A549 (cell line): Measurements from ENCODE around the gene BANF2.
A peak's percentile ranks its signal among the peaks of the same experiment; 100 is the strongest.

Source experiments
- MAFK ChIP-seq: fragments of 450-650 bp; IDR thresholded peaks from 2 replicates; pipeline ENCODE4 v1.6.1; 2014; ENCODE audit not compliant: partially characterized antibody
- POLR2A ChIP-seq: IDR thresholded peaks from 2 replicates; pipeline ENCODE4 v1.6.1; 2012; ENCODE audit warnings: mild to moderate bottlenecking, low read length
- TF ChIP-seq, protein P1 (sequence below): fragments of >200 bp; sonication (Bioruptor Twin); formaldehyde crosslinking; IDR thresholded peaks from 3 replicates; pipeline ENCODE4 v1.5.1; 2016
- TF ChIP-seq, protein P2 (sequence below): fragments of 200-600 bp; sonication (generic); IDR thresholded peaks from 2 replicates; pipeline ENCODE4 v1.6.1; 2016; ENCODE audit warnings: antibody characterized with exemption, mild to moderate bottlenecking, moderate library complexity

DNA sequence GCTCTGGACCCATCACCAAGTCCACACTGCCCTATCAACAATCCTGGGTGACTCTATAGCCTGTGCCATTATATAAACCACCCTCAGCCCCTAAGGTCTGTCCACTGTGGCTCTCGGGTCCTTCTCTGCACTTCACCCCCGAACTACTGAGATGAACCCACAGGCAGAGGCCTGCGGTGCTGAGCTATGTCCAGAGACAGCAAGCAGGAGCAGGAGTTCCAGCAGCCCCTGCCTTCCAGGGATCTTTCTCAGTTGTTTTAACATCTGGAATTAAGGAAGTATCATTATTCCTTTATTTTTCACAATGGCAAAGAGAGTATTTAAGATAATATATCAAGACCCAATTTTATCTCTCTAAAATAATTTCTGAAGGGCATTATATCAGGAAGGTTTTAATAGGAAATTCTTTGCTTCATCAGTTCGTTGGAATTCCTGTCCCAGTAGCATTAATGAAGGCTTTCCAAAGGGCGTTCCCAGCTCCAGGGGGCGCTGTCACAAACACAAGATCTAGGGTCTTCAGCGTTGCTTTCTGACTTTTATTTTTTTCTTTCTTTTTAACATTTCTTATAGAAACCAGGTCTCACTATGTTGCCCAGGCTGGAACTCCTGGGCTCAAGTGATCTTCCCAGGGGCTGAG lies 45.0 kb upstream of the BANF2 start:
- TF ChIP-seq POLR2A = no peak
- TF ChIP-seq MAFK = no peak
- TF ChIP-seq, protein P1, sequence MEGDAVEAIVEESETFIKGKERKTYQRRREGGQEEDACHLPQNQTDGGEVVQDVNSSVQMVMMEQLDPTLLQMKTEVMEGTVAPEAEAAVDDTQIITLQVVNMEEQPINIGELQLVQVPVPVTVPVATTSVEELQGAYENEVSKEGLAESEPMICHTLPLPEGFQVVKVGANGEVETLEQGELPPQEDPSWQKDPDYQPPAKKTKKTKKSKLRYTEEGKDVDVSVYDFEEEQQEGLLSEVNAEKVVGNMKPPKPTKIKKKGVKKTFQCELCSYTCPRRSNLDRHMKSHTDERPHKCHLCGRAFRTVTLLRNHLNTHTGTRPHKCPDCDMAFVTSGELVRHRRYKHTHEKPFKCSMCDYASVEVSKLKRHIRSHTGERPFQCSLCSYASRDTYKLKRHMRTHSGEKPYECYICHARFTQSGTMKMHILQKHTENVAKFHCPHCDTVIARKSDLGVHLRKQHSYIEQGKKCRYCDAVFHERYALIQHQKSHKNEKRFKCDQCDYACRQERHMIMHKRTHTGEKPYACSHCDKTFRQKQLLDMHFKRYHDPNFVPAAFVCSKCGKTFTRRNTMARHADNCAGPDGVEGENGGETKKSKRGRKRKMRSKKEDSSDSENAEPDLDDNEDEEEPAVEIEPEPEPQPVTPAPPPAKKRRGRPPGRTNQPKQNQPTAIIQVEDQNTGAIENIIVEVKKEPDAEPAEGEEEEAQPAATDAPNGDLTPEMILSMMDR = peak; percentile 79
- TF ChIP-seq, protein P2, sequence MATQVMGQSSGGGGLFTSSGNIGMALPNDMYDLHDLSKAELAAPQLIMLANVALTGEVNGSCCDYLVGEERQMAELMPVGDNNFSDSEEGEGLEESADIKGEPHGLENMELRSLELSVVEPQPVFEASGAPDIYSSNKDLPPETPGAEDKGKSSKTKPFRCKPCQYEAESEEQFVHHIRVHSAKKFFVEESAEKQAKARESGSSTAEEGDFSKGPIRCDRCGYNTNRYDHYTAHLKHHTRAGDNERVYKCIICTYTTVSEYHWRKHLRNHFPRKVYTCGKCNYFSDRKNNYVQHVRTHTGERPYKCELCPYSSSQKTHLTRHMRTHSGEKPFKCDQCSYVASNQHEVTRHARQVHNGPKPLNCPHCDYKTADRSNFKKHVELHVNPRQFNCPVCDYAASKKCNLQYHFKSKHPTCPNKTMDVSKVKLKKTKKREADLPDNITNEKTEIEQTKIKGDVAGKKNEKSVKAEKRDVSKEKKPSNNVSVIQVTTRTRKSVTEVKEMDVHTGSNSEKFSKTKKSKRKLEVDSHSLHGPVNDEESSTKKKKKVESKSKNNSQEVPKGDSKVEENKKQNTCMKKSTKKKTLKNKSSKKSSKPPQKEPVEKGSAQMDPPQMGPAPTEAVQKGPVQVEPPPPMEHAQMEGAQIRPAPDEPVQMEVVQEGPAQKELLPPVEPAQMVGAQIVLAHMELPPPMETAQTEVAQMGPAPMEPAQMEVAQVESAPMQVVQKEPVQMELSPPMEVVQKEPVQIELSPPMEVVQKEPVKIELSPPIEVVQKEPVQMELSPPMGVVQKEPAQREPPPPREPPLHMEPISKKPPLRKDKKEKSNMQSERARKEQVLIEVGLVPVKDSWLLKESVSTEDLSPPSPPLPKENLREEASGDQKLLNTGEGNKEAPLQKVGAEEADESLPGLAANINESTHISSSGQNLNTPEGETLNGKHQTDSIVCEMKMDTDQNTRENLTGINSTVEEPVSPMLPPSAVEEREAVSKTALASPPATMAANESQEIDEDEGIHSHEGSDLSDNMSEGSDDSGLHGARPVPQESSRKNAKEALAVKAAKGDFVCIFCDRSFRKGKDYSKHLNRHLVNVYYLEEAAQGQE = no peak
